HEK293 (cell line): ENCODE measurements around the gene ELMO1.
"Not testable (repeated sequence)": the region's sequence is repeated elsewhere in the genome, so short reads cannot be mapped to it uniquely, and the experiment has no call there.

Experiments used
- CTCF ChIA-PET: fragments of 350-600 bp; formaldehyde crosslinking; extraction: SDS; loops from one replicate; lab custom pipeline; 2021; ENCODE audit warnings: antibody characterized with exemption; lab: Yijun Ruan, JAX
- POLR2A ChIA-PET: fragments of 300-600 bp; formaldehyde crosslinking; extraction: SDS; loops from one replicate; lab custom pipeline; 2020; ENCODE audit warnings: antibody characterized with exemption, inconsistent platforms; lab: Yijun Ruan, JAX
- H3K27ac ChIP-seq: fragments of 200-500 bp; sonication (Bioruptor generic); 2 replicates; pipeline ENCODE4 v1.5.1; 2014; ENCODE audit warnings: low read depth, low read length, control low read depth, inconsistent platforms; ENCODE audit errors: extremely low read depth
- H3K36me3 ChIP-seq, 2 experiments: fragments of 200-500 bp in 1 of 2; sonication (Bioruptor generic) in 1 of 2; 1 replicate in 1 of 2; 2 replicates in 1 of 2; pipeline ENCODE4 v1.5.1; 2014 to 2017; ENCODE audit warnings: inconsistent platforms in 2 of 2, low read length in 2 of 2; ENCODE audit not compliant: control insufficient read depth in 2 of 2, insufficient read depth in 1 of 2
- H3K4me1 ChIP-seq: fragments of 200-500 bp; sonication (Bioruptor generic); 2 replicates; pipeline ENCODE4 v1.5.1; 2014; ENCODE audit warnings: mild to moderate bottlenecking, low read length, inconsistent platforms; ENCODE audit not compliant: control insufficient read depth, insufficient read depth
- H3K4me3 ChIP-seq: 2 replicates; pipeline ENCODE4 v1.5.1; 2011; ENCODE audit warnings: low read depth, mild to moderate bottlenecking, control low read depth, low read length, moderate library complexity
- H3K9me3 ChIP-seq: fragments of 200-500 bp; sonication (Bioruptor generic); 2 replicates; pipeline ENCODE4 v1.5.1; 2014; ENCODE audit warnings: low read depth, low read length, inconsistent platforms; ENCODE audit not compliant: control insufficient read depth, insufficient read depth
- SP2 ChIP-seq: fragments of 450-650 bp; formaldehyde crosslinking; IDR thresholded peaks from 2 replicates; pipeline ENCODE4 v1.5.1; 2016; ENCODE audit warnings: missing biosample characterization, missing genetic modification characterization
- ZNF202 ChIP-seq: fragments of 450-650 bp; formaldehyde crosslinking; IDR thresholded peaks from 2 replicates; pipeline ENCODE4 v1.5.1; 2016; ENCODE audit warnings: missing biosample characterization, missing genetic modification characterization, borderline replicate concordance
- ZNF214 ChIP-seq: fragments of 450-650 bp; formaldehyde crosslinking; IDR thresholded peaks from 2 replicates; pipeline ENCODE4 v1.5.1; 2017; ENCODE audit warnings: missing biosample characterization, mild to moderate bottlenecking, missing genetic modification characterization, borderline replicate concordance
- ZNF221 ChIP-seq: fragments of 450-650 bp; formaldehyde crosslinking; IDR thresholded peaks from 2 replicates; pipeline ENCODE4 v1.5.1; 2017; ENCODE audit warnings: missing biosample characterization, missing genetic modification characterization, borderline replicate concordance
- ZNF302 ChIP-seq: fragments of 450-650 bp; formaldehyde crosslinking; IDR thresholded peaks from 2 replicates; pipeline ENCODE4 v1.5.1; 2016; ENCODE audit warnings: missing biosample characterization, missing genetic modification characterization, low read depth
- ZNF416 ChIP-seq: fragments of 450-650 bp; formaldehyde crosslinking; IDR thresholded peaks from 2 replicates; pipeline ENCODE4 v1.5.1; 2016; ENCODE audit warnings: missing biosample characterization, missing genetic modification characterization
- ZNF585B ChIP-seq: fragments of 450-650 bp; formaldehyde crosslinking; IDR thresholded peaks from 2 replicates; pipeline ENCODE4 v1.5.1; 2016; ENCODE audit warnings: missing biosample characterization, missing genetic modification characterization
- ZNF596 ChIP-seq: fragments of 450-650 bp; IDR thresholded peaks from 2 replicates; pipeline ENCODE4 v1.5.0; 2018; ENCODE audit warnings: missing biosample characterization, mild to moderate bottlenecking, missing genetic modification characterization, moderate library complexity
- ZNF664 ChIP-seq: fragments of 450-650 bp; formaldehyde crosslinking; IDR thresholded peaks from 2 replicates; pipeline ENCODE4 v1.5.1; 2016; ENCODE audit warnings: missing biosample characterization, missing genetic modification characterization
- ZNF747 ChIP-seq: fragments of 450-650 bp; formaldehyde crosslinking; IDR thresholded peaks from 2 replicates; pipeline ENCODE4 v1.5.1; 2016; ENCODE audit warnings: missing biosample characterization, missing genetic modification characterization
- ZNF792 ChIP-seq: fragments of 450-650 bp; formaldehyde crosslinking; IDR thresholded peaks from 2 replicates; pipeline ENCODE4 v1.5.1; 2016; ENCODE audit warnings: missing biosample characterization, missing genetic modification characterization
- TF ChIP-seq, protein P1 (sequence below): fragments of 450-650 bp; formaldehyde crosslinking; IDR thresholded peaks from 2 replicates; pipeline ENCODE4 v1.5.1; 2016; ENCODE audit warnings: missing biosample characterization, missing genetic modification characterization
- TF ChIP-seq, protein P2 (sequence below): fragments of 450-650 bp; formaldehyde crosslinking; conservative IDR thresholded peaks from 2 replicates; pipeline ENCODE4 v1.5.1; 2016; ENCODE audit warnings: low read depth, missing biosample characterization, missing genetic modification characterization
- TF ChIP-seq, protein P3 (sequence below): fragments of 450-650 bp; formaldehyde crosslinking; IDR thresholded peaks from 2 replicates; pipeline ENCODE4 v1.5.1; 2016; ENCODE audit warnings: missing biosample characterization, missing genetic modification characterization
- TF ChIP-seq, protein P4 (sequence below): fragments of 450-650 bp; formaldehyde crosslinking; optimal IDR thresholded peaks from 2 replicates; pipeline ENCODE3; 2016; ENCODE audit warnings: missing biosample characterization, mild to moderate bottlenecking, missing genetic modification characterization

The ELMO1 gene

DNA sequence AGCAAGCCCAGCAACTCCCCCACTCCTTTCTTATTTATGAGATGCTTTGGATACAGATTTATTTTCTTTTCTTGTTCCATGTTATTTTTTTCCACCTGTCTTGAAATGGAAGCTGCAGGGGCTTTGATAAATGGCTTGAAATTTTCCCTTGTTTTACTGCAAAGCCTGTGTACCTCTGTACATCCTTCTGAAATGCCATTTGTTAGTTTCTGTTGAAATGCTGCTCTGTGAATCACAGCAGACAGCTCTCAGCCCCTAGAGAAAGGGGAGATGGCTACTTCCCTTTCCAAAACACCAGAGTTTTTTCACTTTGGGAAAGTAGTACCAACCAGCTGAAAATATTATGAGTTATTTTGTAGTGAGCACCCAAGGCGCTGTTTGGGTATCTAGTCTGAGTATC, 304.2 kb downstream of the ELMO1 start:
- no peak overlapping the region for H3K4me3 ChIP-seq
- H3K4me1 ChIP-seq = no peaks in the 10 kb centered on the region
- TF ChIP-seq ZNF221 = no peak
- TF ChIP-seq ZNF792 (tag by site-specific recombination) = no peak
- TF ChIP-seq, protein P1, sequence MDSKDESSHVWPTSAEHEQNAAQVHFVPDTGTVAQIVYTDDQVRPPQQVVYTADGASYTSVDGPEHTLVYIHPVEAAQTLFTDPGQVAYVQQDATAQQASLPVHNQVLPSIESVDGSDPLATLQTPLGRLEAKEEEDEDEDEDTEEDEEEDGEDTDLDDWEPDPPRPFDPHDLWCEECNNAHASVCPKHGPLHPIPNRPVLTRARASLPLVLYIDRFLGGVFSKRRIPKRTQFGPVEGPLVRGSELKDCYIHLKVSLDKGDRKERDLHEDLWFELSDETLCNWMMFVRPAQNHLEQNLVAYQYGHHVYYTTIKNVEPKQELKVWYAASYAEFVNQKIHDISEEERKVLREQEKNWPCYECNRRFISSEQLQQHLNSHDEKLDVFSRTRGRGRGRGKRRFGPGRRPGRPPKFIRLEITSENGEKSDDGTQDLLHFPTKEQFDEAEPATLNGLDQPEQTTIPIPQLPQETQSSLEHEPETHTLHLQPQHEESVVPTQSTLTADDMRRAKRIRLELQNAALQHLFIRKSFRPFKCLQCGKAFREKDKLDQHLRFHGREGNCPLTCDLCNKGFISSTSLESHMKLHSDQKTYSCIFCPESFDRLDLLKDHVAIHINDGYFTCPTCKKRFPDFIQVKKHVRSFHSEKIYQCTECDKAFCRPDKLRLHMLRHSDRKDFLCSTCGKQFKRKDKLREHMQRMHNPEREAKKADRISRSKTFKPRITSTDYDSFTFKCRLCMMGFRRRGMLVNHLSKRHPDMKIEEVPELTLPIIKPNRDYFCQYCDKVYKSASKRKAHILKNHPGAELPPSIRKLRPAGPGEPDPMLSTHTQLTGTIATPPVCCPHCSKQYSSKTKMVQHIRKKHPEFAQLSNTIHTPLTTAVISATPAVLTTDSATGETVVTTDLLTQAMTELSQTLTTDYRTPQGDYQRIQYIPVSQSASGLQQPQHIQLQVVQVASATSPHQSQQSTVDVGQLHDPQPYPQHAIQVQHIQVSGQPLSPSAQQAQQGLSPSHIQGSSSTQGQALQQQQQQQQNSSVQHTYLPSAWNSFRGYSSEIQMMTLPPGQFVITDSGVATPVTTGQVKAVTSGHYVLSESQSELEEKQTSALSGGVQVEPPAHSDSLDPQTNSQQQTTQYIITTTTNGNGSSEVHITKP (tag by site-specific recombination) = no peak
- TF ChIP-seq, protein P2, sequence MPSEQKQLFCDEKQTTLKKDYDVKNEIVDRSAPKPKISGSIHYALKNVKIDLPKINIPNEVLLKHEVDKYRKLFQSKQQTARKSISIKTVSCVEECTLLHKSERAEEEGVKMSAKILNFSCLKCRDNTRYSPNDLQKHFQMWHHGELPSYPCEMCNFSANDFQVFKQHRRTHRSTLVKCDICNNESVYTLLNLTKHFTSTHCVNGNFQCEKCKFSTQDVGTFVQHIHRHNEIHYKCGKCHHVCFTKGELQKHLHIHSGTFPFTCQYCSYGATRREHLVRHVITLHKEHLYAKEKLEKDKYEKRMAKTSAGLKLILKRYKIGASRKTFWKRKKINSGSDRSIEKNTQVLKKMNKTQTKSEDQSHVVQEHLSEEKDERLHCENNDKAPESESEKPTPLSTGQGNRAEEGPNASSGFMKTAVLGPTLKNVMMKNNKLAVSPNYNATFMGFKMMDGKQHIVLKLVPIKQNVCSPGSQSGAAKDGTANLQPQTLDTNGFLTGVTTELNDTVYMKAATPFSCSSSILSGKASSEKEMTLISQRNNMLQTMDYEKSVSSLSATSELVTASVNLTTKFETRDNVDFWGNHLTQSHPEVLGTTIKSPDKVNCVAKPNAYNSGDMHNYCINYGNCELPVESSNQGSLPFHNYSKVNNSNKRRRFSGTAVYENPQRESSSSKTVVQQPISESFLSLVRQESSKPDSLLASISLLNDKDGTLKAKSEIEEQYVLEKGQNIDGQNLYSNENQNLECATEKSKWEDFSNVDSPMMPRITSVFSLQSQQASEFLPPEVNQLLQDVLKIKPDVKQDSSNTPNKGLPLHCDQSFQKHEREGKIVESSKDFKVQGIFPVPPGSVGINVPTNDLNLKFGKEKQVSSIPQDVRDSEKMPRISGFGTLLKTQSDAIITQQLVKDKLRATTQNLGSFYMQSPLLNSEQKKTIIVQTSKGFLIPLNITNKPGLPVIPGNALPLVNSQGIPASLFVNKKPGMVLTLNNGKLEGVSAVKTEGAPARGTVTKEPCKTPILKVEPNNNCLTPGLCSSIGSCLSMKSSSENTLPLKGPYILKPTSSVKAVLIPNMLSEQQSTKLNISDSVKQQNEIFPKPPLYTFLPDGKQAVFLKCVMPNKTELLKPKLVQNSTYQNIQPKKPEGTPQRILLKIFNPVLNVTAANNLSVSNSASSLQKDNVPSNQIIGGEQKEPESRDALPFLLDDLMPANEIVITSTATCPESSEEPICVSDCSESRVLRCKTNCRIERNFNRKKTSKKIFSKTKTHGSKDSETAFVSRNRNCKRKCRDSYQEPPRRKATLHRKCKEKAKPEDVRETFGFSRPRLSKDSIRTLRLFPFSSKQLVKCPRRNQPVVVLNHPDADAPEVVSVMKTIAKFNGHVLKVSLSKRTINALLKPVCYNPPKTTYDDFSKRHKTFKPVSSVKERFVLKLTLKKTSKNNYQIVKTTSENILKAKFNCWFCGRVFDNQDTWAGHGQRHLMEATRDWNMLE (tag by site-specific recombination) = no peak
- TF ChIP-seq, all 188 proteins: peak for 0
- H3K27ac ChIP-seq = no peak overlapping the region
- ChIA-PET POLR2A (no interaction called here), CTCF (no interaction called here)
- no peaks in the 10 kb centered on the region for H3K9me3 ChIP-seq
- H3K36me3 ChIP-seq = no peaks in the 10 kb centered on the region

DNA sequence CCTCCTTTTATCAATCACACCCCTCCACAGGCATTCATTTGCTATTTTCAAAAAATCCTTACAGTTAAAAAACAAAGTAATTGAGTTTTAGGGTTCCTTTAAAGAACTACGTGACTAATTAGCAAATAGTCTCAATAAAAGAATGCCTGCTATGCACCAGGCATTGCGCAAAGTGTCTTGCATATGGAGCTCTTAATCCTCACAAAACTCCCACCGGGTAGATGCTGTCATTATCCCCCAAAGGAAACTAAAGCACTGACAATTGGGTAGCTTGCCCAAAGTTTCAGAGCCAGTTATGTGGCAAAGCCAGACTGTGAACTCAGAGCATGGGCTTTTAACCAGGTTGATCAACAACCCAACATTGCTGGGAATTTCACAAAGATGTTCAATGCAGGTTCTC, 305.7 kb downstream of the ELMO1 start:
- POLR2A ChIA-PET = no interaction called here
- CTCF ChIA-PET = interaction anchor here (1.3 kb wide), 1 partner anchor 39 kb away, joined by 4 read pairs; no protein-coding TSS in a partner anchor

DNA sequence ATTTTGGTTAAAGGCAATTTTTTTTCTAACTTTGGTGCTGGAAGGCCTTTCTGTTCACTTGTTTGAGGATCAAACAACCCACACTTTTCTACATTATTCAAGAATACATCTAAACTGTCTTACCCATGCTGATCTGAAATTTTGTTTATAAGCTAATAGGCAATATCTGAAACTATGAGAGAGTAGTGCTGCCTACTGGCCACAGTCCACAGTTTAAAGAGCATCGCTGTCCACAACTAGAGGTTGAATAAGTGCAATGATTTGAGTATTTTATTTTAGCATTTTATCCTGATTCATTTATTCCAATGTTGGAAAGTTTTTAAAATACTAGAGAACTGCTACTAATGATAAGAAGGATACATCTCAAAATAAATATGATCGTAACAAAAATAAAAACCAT, 306.9 kb downstream of the ELMO1 start:
- H3K9me3 ChIP-seq = no peaks in the 10 kb centered on the region
- ChIA-PET POLR2A (no interaction called here), CTCF (no interaction called here)
- H3K4me3 ChIP-seq = no peak overlapping the region
- no peaks in the 10 kb centered on the region for H3K36me3 ChIP-seq
- TF ChIP-seq ZNF596 (tag by site-specific recombination) (no peak), ZNF747 (tag by site-specific recombination) (no peak), ZNF202 (tag by site-specific recombination) (no peak), ZNF664 (no peak), ZNF302 (tag by site-specific recombination) (no peak), SP2 (no peak), ZNF214 (tag by site-specific recombination) (no peak), ZNF585B (no peak)
- TF ChIP-seq, protein P3, sequence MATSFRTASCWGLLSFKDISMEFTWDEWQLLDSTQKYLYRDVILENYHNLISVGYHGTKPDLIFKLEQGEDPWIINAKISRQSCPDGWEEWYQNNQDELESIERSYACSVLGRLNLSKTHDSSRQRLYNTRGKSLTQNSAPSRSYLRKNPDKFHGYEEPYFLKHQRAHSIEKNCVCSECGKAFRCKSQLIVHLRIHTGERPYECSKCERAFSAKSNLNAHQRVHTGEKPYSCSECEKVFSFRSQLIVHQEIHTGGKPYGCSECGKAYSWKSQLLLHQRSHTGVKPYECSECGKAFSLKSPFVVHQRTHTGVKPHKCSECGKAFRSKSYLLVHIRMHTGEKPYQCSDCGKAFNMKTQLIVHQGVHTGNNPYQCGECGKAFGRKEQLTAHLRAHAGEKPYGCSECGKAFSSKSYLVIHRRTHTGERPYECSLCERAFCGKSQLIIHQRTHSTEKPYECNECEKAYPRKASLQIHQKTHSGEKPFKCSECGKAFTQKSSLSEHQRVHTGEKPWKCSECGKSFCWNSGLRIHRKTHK (tag by site-specific recombination) = no peak
- no peaks in the 10 kb centered on the region for H3K4me1 ChIP-seq
- no peak overlapping the region for H3K27ac ChIP-seq

More for the DNA sequence above, 305.7 kb downstream of the ELMO1 start:
- H3K9me3 ChIP-seq = no peaks in the 10 kb centered on the region
- H3K36me3 ChIP-seq = no peaks in the 10 kb centered on the region
- no peaks in the 10 kb centered on the region for H3K4me1 ChIP-seq
- no peak overlapping the region for H3K27ac ChIP-seq
- H3K4me3 ChIP-seq = no peak overlapping the region
- TF ChIP-seq, protein P4, sequence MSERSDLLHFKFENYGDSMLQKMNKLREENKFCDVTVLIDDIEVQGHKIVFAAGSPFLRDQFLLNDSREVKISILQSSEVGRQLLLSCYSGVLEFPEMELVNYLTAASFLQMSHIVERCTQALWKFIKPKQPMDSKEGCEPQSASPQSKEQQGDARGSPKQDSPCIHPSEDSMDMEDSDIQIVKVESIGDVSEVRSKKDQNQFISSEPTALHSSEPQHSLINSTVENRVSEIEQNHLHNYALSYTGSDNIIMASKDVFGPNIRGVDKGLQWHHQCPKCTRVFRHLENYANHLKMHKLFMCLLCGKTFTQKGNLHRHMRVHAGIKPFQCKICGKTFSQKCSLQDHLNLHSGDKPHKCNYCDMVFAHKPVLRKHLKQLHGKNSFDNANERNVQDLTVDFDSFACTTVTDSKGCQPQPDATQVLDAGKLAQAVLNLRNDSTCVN (tag by site-specific recombination) = no peak
- no peak for TF ChIP-seq ZNF416 (tag by site-specific recombination)

DNA sequence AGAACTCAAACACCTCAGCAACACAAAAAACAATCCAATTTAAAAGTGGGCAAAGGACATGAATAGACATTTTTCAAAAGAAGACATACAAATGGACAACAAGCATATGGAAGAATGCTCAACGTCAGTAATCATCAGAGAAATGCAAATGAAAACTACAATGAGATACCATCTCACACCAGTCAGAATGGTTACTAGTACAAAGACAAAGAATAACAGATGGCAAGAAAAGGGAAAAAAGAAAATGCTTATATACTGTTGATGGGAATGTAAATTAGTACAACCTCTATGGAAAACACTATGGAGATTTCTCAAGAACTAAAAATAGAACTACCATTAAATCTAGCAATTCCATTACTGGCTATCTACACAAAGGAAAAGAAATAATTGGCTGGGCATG, 314.8 kb downstream of the ELMO1 start:
- CTCF ChIA-PET = interaction anchor here (0.6 to 1.1 kb wide), 4 partner anchors 12 to 48 kb away, joined by 3 read pairs; no protein-coding TSS in a partner anchor
- H3K4me1 ChIP-seq, H3K36me3 ChIP-seq, H3K27ac ChIP-seq, H3K4me3 ChIP-seq, H3K9me3 ChIP-seq, POLR2A ChIA-PET: not testable (repeated sequence)
